GM21367 (cell line): ENCODE data around the gene SLC2A6.

Source experiments
- ATAC-seq: cut with Tn5 transposase; IDR thresholded peaks from one replicate; pipeline ENCODE4 v1.9.1; 2021; ENCODE audit not compliant: unreplicated experiment

Gene SLC2A6

DNA sequence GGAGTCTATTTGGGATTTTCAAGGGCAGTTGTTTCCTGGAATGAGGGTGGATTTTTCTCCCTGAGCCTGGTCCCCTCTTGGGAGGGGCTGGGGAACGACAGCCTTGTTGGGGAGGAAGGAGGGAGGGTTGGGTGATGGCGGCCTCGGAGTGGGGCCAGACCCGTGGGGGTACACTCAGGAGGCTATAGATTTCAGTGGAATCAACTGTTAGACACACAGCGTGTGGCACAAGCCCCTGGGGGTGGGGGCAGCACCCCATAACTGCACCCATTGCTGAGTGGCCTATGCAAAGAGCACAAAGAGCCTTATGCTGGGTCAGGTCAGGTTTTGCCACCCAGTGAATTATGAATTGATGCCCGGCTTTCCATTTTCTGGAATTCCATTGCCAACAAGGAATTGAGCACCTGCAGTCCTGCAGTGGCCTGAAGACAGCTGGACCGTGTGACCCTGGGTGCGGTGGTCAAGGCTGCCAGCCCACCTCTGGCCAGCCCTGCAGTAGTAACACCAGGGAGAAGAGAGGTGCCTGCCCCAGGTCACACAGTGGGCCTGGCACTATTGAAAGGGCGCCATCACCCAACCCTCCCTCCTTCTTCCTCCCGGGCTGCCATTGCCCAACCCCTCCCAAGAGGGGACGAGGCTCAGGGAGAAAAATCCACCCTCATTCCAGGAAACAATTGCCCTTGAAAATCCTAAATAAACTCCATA lies 37.5 kb upstream of the SLC2A6 start:
- no peak for ATAC-seq

DNA sequence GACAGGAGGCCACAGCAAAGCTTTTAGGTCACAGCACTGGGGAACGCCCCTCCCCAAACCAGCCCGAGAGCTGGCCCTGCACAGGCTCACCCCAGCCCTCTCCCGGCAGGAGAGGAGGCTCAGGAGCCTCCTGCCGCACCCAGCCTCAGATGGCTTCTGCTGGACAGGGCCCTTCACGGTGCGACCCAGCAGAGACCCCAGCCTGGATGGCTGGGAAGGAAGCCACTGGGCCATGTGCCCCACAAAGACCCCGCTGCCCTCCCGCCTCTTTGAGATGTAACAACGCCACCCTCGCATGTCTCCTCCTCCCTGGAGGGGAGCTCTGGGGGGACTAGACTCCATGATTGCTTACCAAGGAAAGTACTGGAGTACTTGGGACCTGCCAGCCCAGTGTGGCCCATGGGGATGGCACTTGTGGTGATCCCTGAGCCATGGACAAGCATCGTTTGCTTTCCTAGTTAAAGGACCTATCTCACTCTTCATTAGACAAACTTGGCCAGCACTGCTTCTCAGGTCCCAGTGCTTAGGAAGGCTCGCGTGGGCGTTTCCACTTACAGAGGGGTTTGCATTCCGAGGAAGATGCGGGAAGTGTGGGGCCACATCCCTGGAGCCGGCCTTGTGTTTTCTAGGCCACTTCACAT lies 36.8 kb upstream of the SLC2A6 start:
- ATAC-seq, result no peak

DNA sequence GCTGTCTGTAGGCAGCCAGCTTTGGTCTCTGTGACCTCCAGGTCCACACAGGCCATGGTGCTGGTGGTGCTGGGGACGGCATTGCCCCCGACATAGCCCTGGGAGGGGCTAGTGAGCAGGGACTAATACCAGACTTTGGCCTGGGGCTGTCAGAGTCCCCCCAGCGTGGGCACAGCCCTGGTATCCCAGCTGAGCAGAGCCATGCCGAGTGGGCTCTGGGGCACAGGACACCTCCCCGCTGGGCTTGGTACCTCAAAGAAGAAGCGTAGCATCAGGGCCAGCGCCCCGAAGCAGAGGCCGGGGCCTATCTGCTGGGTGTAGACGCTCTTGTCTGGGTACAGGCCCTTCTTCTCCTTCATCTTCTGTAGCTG lies 36.3 kb upstream of the SLC2A6 start:
- no peak for ATAC-seq

DNA sequence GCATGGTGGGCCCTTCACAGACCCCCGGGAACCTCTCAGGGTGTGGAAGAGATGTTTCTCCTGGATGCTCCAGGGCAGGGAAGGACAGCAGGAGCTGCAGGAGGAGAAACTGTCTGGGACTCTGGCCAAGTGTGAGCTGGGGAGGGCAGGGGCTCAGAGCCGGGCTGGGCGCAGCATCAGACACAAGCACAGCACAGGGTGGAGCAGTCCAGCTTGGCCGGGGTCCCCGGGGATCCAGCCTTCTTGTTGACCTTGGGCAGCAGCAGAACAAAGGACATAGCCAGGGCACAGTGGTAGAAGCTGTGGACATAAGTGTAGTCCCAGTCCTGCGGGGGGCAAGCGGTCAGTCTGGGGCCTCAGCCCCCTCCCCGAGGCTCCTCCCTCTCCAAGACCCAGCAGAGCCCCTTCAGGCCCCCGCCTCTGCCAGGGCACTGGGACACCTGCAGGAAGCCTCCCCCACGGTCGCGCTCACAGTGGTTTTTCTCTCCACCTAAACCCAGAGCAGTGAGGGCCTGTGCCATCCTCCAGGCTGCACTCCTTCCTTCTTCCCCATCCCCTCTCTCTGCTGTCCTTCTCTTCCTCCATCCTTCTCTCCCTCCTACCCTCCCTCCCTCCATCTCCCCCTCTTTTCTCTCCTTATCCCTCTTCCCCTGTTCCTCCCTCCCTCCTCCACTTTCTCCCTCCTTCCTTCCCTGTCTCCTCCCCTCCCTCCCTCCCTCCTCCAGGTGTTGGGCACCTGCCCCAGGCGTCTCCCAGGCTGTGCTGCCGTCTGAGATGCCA lies 35.8 kb upstream of the SLC2A6 start:
- ATAC-seq, result no peak

DNA sequence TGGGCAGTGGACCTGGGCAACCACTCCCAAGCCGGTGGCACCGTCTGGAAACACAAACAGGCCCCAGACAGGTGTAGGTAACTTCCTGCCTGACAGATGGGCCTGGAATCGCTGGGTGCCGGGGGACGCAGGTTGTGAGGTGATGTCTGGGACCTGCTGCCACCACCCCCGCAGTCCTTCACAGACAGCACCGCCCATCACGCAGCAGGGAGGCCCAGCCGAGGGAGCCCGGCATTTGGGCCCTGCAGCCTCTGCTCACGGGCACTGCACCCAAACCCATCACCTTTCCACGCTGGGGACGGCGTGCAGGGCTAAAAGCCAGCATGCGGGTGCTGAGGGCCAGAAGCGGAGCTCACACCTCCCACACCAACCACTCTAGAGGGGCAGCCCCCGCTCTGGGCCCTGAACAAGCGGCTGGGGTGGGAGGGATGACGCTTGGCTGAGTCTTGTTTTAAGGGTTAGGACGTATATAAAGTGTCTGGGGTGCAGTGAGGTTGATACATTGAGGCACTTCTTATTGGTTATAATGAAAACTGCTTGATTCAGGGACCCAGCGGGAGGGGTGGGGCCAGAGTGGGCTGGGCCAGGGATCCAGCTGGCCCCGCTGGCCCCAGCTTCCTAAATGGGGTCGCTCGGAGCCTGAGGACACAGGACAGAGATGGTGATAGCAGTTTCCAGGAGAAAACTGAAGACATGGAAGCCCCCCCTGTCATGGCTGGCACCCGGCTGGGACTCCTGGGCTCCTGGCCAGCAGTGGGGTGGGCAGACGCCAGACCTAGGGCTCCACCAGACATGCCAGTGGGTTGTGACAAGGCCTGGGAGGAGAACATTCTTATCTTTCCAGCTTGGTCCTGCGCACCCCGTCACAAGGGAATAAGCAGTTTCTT lies 34.6 kb upstream of the SLC2A6 start:
- ATAC-seq, result no peak

DNA sequence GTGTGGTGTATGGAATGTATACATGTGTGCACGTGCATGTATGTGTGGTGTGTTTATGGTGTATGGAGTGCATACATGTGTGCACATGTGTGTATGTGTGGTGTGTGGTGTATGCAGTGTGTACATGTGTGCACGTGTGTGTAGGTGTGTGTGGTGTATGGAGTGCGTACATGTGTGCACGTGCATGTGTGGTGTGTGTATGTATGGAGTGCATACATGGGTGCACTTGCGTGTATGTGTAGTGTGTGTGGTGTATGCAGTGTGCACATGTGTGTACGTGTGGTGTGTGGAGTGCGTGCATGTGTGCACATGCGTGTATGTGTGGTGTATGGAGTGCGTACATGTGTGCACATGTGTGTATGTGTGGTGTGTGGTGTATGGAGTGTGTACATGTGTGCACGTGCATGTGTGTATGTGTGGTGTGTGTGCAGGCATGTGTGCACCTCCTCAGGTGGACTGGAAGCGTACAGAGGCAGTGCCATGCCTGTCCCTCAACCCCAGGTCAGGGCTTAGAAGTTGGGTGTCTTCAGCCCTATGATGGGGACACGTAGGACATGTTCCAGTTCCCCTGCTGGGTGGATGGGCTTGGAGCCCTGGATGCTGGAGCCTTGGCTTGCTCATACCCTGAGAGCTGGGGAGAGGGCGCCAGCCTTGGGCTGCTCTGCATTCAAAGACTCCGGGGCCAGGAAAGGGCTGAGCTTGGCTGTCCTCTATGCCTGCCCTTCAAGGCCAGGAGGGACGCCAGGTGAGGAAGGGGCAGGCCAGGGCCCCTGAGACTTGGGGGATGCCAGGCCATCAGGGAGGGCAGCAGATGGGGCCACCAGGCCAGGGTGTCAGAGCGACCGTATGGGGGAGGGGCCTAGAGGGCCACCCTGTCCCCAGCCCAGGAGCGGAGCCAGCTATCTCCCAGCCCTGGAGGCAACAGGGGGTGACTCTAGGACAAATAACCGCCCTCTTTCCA lies 33.6 kb upstream of the SLC2A6 start:
- no peak for ATAC-seq

DNA sequence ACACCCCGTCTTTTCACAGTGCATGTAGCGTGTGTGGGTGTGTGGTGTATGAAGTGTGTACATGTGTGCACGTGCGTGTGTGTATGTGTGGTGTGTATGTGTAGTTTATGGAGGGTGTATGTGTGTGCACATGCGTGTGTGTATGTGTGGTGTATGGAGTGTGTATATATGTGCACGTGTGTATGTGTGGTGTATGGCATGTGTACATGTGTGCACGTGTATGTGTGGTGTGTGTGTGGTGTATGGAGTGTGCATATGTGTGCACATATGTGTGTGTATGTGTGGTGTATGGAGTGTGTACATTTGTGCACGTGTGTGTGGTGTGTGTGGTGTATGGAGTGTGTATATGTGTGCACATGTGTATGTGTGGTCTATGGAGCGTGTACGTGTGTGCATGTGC lies 32.7 kb upstream of the SLC2A6 start:
- no peak for ATAC-seq

DNA sequence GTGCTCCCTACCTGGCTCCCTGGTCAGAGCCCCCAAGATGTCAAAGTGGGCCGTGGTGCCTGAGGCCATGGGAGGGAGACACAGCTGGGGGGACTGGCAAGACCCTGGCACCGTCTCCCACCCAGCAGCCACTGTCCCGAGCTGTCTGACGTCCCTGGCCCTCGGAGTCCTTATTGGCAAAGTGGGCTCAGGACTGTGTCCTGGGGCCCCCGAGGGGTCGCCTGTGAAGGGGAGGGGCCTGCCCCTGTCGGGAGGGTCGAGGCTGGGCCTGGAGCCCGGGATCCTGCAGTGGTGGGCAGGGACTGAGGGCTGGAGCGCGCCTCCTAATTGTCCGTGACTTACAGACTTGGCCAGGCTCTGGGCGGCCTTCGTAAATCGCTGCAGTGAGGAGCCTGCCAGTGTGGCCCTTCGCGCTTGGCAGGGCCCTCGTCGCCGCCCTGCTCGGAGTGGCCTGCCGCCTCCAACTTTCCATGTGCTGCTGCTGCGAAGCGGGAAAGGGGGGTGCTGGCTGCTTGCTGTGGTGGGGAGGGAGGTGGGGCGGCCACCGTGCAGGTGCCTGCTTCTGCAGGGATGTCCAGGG lies 32.1 kb upstream of the SLC2A6 start:
- ATAC-seq, result no peak

DNA sequence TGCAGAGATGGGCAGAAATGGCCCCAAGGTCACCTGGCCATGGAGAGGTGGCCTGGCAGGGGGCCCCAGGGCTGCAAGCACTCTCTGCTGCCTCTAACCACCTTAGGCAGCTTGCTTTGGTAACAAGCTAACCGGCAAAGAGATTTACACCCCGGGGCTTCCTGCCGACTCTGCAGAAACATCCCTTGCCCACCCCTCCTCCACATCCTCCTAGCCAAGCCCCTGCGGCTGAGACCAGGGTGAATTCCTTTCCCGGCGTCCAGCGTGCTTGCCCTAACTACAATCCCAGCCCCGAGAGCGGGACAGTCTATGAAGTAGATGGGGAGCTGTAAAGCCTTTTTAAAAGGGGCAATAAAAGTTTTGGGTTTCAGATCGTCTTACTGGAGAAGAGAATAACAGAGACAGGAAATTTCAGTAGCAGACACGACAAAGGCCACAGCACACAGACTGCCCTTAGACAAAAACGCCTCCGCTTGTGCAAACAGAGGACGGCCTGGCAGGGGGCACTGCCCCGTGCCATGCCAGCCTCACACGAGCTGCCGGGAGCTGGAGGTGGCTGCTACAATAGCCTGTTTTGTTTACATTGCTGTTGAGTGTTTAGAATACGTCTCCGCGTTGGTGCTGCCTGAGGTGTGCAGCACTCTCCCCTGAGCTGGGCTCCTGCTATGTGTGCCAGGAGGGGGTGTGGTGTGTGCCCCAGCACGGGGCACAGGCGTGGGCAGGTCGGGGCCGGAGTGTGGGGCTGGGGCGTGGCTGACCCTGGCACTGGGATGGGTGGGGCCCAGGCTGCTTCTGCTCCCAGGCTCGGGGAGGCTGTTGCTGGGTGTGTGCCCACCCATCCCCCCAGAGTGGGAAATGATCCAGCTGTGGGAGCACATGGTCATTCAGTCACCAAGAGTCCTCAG lies 30.5 kb upstream of the SLC2A6 start:
- ATAC-seq, result no peak

DNA sequence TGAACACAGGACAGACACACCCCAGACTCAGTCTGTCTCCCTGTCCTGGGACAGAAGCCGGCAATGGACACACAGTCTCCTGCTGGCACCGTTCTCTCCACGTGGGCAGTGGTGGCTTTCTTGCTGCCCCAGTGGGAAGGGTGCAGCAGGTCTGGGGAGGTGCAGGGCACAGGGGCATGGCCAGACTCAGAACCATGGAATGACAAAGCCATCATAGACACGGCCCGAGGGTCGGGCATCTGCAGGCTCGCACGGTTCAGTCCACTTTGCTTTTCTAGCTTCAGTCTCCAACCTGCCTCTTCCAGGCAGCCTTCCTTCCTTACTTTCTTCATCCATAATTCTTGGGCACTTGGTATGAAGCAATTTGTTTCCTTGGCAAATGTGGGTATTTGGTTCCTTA lies 29.1 kb upstream of the SLC2A6 start:
- no peak for ATAC-seq

DNA sequence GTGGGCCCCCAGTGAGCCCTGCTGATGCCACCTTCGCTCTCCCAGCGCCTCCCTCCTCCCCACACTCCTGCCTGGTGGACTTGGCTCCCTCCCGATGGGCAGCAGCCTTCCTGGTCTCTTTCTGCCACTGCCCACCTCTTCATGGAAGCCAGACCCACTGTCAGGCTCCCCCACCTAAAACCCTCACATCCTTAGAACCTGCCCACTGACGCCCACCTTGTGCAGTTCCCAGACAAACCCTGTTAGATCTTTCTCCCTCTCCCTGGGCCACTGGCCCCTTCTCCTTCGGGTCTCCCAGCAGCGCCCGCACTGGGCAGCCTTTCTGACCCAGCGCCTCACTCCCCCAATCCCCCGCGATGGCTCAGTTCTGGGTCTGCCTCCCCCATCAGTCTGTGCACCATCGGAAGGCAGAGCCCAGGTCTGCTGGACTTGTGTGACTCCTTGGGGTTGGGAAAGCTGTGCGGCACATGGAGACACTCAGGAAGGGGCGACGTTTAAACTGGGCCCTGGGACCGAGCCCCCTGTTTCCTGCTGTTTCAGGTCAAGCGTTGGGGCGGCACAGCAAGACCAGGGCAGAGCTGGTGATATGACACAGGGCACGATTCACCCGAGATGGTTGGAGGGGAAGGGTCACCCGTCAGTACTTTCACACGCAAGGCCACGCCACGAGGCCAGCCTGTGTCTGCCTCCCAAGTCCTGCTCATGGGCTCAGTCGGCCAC lies 28.5 kb upstream of the SLC2A6 start:
- ATAC-seq, result no peak

DNA sequence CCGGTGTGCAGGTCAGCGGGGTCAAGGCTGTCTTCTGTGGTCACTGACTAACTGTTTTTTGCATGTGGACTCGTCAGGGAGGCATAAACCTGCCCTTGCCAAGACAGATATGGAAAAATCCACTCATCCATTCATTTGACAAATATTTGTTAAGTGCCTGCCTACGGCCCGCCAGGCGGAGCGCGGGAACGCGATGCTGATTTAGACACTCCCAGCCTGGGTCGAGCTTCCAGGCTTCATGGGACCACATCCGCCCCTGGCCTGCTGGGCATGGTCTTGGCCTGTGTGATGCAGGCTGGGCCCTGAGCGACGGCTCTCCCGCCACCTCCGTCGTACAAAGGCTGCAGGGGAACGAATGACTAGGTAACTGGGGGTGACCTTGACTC lies 27.7 kb upstream of the SLC2A6 start:
- ATAC-seq, result no peak

DNA sequence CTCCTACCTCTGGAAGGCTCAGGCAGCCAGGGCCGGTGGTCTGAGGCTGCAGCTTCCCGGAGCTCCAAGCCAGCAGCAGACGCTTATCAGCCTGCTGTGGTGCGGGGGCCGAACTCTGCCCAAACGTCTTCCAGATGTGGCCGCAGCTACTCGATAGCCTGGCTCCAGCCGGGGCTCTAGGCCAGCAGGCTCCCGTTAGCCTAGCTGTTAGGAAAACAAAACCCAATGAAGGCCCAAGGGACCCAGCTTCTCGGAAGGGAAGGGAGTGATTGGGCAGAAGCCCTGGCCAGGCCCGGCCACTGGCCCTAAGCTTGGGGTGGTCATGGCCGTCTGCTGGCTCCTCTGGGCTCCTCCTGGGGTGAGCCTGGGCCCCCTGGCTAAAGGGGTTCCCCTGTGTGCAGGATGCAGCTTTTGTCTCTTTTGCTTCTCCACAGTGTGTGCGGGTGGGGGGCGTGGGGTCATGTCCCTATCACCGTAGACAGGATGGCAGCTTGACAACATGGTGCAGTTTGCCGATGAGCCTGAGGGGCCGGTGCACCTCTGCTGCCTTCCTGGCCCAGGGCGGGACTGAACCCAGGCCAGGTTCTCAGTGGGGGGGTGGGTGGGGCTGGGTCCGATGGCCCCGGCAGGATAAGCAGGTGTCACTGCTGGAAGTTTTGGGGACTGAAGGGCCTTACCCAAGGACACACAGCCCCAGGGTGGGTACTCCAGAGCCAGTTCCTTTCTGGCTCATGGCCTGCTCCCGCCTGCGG lies 27.2 kb upstream of the SLC2A6 start:
- ATAC-seq, result no peak

DNA sequence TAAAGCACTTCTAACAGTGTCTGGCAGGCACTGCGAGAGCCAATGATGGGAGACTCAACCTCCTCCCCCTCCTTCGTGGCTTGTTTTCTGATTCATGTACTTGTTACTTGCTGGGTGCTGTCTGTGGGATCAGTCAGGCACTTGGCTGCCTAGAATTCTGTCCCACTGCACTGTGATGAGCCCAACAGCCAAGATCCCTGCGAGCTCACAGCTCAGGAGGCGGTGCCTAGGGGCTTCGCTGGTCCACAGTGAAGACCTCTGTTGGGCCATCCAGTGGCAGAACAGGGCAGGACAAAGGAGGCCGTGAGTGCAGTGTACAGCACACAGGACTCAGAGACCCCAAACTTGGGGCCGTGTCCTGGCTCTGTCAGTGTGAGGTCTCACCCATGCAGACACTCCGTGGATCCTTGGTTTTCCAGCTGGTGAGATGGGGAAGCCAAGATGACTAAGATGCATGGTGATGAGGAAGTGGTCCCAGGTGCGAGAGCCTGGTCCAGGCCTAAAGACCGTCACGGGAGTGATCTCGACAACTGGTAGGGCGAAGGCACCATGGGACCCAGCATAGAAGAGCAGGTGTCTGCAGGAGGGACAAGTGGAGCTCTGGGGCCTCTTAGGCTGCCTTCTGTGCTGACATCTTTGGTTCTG lies 26.4 kb upstream of the SLC2A6 start:
- no peak for ATAC-seq

DNA sequence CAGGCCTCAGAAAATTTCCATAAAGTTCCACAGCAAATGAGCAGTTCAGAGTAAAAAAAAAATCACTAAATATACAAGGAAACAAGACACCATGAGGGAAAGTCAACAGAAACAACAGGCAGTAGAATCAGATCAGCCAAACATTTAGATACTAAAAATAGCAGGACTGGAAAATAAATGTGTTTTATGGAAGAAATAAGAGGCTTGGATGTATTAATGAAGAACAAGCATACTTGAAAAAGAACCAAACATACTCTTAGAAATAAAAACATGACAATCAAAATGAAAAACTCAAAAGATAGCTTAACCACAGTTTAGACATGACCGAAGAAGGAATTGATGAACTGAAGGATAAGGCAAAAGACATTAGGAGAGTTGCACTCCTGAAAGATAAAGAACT lies 23.2 kb upstream of the SLC2A6 start:
- no peak for ATAC-seq

DNA sequence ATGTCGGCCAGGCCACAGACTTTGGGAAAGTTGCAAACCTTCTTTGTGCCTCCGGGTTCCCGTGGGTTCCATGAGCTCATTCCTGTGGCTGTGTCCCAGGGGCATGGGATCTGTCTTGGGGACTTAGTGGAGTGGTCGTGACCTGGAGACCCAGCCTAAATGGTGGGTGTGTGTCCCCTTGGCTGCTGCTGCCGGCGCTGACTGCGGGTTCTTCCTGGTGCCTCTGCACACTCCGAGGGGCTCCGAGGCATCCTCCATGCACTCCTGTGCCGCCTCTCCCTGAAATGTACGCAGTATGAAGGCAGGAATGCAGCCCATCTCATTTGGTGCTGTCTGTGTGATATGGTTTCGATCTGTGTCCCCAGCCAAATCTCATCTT lies 21.0 kb upstream of the SLC2A6 start:
- ATAC-seq, result no peak
